Measurements from ENCODE around the gene ZNF22. TPM values are rescaled to one million over a fixed set of nuclear protein-coding genes. Genes with fewer than 3 reads are reported as not detected.

ZNF22 gene
- 5.8 and 8.0 TPM in 2 replicates for total RNA-seq

GRCh38 chr10:45000752-45001380 is at the start of gene ZNF22:
Gene ZNF22 (plus strand): TSS chr10:45000923. CDS start chr10:45003369, 2,446 bp downstream.

GRCh38 chr10:44959247-44960087 is 41.3 kb upstream of the ZNF22 start, which contains the start of gene RASSF4:
Gene RASSF4 (plus strand): TSS chr10:44959802. CDS start chr10:44970203, 10,401 bp downstream.

GRCh38 chr10:44978570-44979280 is 22.0 kb upstream of the ZNF22 start, which contains the start of gene DEPP1:
Gene DEPP1 (minus strand): TSS chr10:44978809. CDS start chr10:44978030, 779 bp downstream.

Other genes starting within 250 kb of the ZNF22 start
- gene TMEM72, start 89.6 kb upstream of the ZNF22 start, total RNA-seq, result not detected in 2 replicates
- gene RASSF4, start 41.1 kb upstream of the ZNF22 start, total RNA-seq, result 8.2 and 10.2 TPM in 2 replicates
- 24.1 and 100 TPM in 2 replicates for gene DEPP1, start 22.1 kb upstream of the ZNF22 start, total RNA-seq

Data from bronchial smooth muscle cell (primary cell).